Left renal pelvis (tissue), 4 donors: ENCODE data around the gene KIAA0930. TPM values are rescaled to one million over a fixed set of nuclear protein-coding genes. Genes with fewer than 3 reads are reported as not detected.
"Not testable (repeated sequence)": the region's sequence is repeated elsewhere in the genome, so short reads cannot be mapped to it uniquely, and the experiment has no call there.

Source experiments
- DNase-seq, 4 donors: peaks; one replicate each; pipeline ENCODE4 v3.0.0-alpha.2; 2013; ENCODE audit warnings: low read depth in 4 of 4, low spot score in 3 of 4
- polyA plus RNA-seq, 4 donors: library from polyadenylated mRNA; unstranded; fragments of 120-200 nt; gene quantifications; one replicate each; pipeline ENCODE4 v1.2.1, GENCODE V29; 2013; ENCODE audit not compliant: insufficient read length in 4 of 4

The KIAA0930 gene
- polyA plus RNA-seq, 4 donors = 17.4 to 25.2 (median 24.1) TPM

- DNase-seq = no peak
These were observed 35.9 kb downstream of the KIAA0930 start for GRCh38 chr22:45204819-45205218.

- DNase-seq = no peak
These were observed 36.5 kb downstream of the KIAA0930 start for GRCh38 chr22:45204241-45204640.

GRCh38 chr22:45203150-45203951 is 37.3 kb downstream of the KIAA0930 start:
- DNase-seq = no peak

DNA sequence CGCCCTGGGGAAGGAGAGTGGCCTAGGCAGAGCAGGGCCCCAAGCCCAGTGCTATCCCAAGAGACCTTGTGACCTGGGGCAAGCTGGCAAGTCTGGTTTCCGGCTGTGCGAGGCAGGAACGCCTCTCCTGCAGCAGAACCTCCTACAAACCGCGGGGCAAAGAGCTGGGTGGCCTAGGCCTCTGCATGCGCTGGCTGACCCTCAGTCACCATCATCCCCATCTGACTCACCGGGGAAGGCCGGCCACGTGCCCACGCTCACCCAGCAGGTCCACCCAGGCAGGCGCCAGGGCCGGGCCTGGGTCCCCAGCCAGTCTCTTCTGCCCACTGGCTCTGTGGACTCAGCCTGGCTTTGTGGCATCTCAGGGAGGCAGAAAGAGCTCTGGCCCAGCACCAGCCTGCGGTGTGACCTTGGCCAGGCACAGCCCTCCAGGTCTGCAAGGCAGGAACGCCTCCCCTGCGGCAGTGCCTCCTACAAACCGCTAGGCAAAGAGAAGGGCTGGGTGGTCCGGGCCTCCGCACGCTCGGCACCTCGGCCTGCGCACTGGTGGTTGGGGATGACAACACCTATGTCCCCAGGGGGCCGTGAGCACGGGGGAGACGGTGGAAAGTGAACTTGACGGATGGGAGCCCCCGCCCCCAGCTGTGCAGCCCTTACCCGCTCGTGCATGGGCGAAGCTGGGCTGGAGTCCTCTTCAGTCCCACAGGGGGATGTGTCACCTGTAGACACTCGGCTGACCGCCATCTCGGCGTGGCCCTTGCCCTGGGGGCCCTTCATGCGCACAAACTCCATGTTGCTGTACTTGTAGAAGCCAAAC is 38.2 kb downstream of the KIAA0930 start:
- no peak for DNase-seq

- DNase-seq = no peak
These were observed 38.9 kb downstream of the KIAA0930 start for GRCh38 chr22:45201678-45202332.

DNA sequence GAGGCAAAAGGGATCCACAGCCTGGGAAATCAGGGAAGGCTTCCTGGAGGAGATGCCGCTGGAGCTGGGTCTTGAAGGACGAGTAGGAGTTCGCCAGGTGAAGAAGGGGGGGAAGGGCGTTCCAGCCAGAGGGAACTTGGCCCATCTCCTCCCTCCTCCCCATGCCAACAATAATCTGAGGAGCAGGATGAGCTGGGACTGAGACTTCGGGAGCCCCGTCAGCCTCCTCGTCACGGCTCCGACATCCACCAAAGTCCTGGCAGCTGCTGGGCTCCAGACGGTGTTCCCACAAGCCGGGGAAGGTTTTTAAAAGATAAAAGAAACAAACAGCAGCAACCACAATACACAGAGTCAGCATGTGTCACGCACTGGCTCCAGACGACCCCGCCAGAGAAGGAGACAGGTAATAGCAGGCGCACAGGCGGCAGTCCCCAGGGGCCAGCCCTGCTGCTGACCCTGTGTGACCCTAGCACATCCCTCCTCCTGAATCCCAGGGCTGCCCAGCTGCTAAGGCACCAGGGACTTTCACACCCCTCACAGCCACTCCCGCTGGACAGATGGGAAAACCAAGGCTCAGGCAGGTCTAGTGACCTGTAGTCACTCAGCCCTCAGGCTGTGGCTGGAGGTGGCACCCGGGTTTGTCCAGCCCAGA is 39.7 kb downstream of the KIAA0930 start:
- no peak for DNase-seq

- no peak for DNase-seq
These were observed 40.5 kb downstream of the KIAA0930 start for GRCh38 chr22:45200230-45200629.

- no peak for DNase-seq
These were observed 41.0 kb downstream of the KIAA0930 start for GRCh38 chr22:45199723-45200122.

- no peak for DNase-seq
These were observed 42.3 kb downstream of the KIAA0930 start for GRCh38 chr22:45198463-45198795.

DNA sequence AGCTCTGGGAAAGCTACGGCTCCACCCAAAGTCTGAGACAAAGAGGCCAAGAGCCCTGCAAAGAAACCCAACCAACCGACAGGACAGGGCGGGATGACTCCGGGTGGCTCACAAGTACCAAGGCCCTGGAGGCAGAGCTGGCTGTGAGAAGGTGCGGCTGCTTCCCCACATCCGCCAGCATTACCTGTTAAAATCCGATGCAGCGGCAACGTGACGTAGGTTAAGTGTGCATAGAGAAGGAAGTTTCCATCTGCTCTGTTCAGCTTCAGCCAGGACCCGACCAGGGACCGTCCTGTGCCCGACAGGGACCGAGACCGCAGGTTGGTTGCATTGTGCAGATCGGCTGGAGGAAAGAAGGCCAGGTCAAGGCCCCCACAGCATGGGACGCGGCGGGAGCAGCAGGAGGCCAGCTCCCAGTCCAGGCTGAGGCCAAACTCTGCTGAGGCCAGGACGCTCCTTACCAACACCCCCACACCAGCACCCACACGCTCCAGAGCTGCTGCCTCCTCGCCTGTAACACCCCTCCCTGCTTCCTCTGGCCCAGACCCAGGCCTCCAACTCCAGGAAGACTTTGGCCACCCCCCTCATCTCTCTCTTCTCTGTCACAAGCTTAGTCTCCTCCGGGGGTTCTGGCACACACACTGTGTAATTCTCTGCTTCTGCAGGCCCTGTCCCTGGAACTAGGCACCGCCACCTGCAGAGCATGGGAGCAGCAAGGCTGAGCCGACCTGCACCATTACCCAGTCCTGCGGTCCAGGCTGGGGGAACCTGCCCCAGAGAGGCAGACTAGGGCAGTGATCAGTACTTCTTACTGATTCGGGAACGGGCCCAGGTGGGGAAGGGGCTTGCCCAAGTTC is 42.9 kb downstream of the KIAA0930 start:
- no peak for DNase-seq

GRCh38 chr22:45196926-45197605 is 43.6 kb downstream of the KIAA0930 start:
- no peak for DNase-seq

- DNase-seq = no peak
These were observed 44.4 kb downstream of the KIAA0930 start for GRCh38 chr22:45196308-45196707.

DNA sequence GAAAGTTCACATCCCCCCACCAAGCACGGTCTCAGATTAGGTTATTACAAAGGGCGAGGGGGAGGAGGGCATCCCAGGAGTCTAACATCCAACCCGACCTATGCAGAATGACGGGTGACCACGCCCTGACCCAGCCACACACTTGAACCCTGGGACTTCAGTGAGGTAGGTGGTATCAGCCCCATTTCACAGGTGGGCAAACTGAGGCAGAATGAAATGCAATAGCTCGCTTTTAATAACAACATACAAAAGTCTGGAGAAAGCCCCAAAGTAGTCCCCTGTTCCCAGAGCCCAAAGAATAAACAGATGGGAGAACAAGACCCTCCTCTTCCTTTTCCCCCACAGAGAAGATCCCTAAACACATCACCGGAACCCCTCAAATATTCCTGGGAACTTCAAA is 45.1 kb downstream of the KIAA0930 start:
- no peak for DNase-seq

GRCh38 chr22:45194686-45195085 is 46.0 kb downstream of the KIAA0930 start:
- DNase-seq = no peak

GRCh38 chr22:45192701-45193187 is 48.0 kb downstream of the KIAA0930 start:
- no peak for DNase-seq

GRCh38 chr22:45191746-45192145 is 48.9 kb downstream of the KIAA0930 start:
- DNase-seq = not testable (repeated sequence)

DNA sequence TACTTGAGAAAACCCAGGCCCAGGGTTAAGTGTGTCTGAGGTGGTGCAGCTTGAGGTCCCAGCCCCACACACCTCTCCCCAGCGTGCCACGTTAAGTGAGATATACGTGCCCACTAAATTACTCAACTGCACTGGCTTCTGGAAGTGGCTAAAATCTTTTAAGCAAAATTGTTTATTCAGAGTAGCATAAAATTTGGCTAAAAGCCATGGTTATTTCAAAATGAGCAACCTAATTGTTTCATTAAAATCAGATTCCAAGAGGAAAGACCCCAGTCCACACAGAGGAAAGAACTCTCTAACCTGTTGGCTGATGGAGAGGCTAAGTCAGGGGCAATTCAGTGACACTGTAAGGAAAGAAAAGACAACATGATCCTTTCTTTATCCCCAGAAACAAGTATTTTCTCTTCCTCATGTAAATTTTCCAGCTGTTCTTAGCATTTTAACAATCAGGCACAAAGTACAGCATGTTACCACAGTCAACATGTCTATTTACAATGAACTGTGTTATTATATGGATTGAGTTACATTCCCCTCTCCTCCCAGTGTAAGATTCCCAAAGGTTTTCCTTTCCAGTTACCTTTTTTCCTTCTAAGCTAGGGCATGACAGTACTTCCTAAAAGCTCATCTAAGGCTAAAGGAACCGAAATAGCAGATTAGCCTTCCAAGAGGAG is 50.4 kb downstream of the KIAA0930 start:
- DNase-seq = no peak

- DNase-seq = no peak
These were observed 51.9 kb downstream of the KIAA0930 start for GRCh38 chr22:45188779-45189178.

DNA sequence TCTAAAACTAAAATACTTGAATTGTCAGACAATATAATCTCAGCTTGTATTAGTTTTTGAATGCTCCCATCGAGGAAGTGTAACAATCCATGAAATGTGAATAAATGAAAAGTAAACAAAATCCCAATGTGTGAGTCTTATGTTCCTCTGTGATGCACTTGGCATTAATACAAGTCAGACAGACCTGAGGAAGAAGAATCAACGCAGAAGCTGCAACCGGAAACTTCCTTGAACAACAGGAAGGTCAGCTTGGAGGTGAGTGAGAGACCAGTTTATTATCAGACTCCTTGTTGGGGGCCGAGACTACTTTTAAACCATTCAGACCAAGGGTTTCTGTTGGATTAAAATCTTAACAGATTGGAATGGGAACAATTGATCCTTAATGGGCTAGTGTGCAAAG is 52.8 kb downstream of the KIAA0930 start:
- DNase-seq = no peak
